HCT116 (cell line): ENCODE data around the gene PLCD1. TPM values are rescaled to one million over a fixed set of nuclear protein-coding genes. Genes with fewer than 3 reads are reported as not detected.

Experiments
- ATAC-seq: fragments of 200-7000 bp; cut with Tn5 transposase; 2 replicates; pipeline ENCODE4 v1.9.1; 2020; ENCODE audit warnings: mild to moderate bottlenecking, moderate library complexity
- BruUV-seq: library from RNA; stranded (reverse); fragments of 400-500 nt; replicated peaks from 2 replicates; lab custom pipeline; 2021; lab: Mats Ljungman, UMichigan
- CTCF ChIA-PET: fragments of 300-600 bp; sonication (Branson Sonifier 250); formaldehyde crosslinking; loops from one replicate; lab custom pipeline; 2021; ENCODE audit warnings: antibody characterized with exemption; lab: Charles Lee
- POLR2A ChIA-PET: fragments of 300-600, 350-600 bp; sonication (Branson Sonifier 250); formaldehyde crosslinking; loops from one replicate; lab custom pipeline; 2021; ENCODE audit warnings: antibody characterized with exemption; lab: Charles Lee
- RAD21 ChIA-PET, 2 experiments: fragments of 300-600 bp; sonication (Branson Sonifier 250); formaldehyde crosslinking; loops; one replicate each; lab custom pipeline; 2023; ENCODE audit warnings: low total read pairs in 2 of 2; ENCODE audit not compliant: uncharacterized antibody in 2 of 2, unreplicated experiment in 2 of 2, low non-redundant PET in 1 of 2; lab: Charles Lee
- DNase-seq: peaks from one replicate; pipeline ENCODE4 v3.0.0-alpha.2; 2010; ENCODE audit warnings: low read depth, low spot score
- H2AFZ ChIP-seq: fragments of 200-600 bp; shearing (Covaris generic), sonication (generic); 2 replicates; pipeline ENCODE4 v1.6.1; 2017; ENCODE audit warnings: low read depth, mixed run types, mixed read lengths, antibody characterized with exemption, low read length; ENCODE audit not compliant: poor library complexity, severe bottlenecking
- H3K27ac ChIP-seq: 2 replicates; pipeline ENCODE4 v1.5.1; 2012; ENCODE audit warnings: low read depth, low read length
- H3K27me3 ChIP-seq: fragments of 200-600 bp; sonication (generic); 2 replicates; pipeline ENCODE4 v1.6.1; 2016; ENCODE audit warnings: mixed run types, low read length, mixed read lengths; ENCODE audit not compliant: insufficient read depth
- H3K36me3 ChIP-seq, 2 experiments: fragments of 200-500 bp in 1 of 2; fragments of 200-600 bp in 1 of 2; sonication (Bioruptor generic) in 1 of 2; sonication (generic) in 1 of 2; 2 replicates each; pipeline versions ENCODE4 v1.5.1 to v1.6.1; 2014 to 2016; ENCODE audit warnings: low read length in 2 of 2, inconsistent platforms in 1 of 2, mixed read lengths in 1 of 2, mixed run types in 1 of 2; ENCODE audit not compliant: insufficient read depth in 2 of 2, control insufficient read depth in 1 of 2
- H3K4me1 ChIP-seq, 2 experiments: fragments of 200-600 bp in 1 of 2; sonication (generic) in 1 of 2; 2 replicates each; pipeline versions ENCODE4 v1.5.1 to v1.6.1; 2012 to 2017; ENCODE audit warnings: low read length in 2 of 2, inconsistent platforms in 1 of 2, mild to moderate bottlenecking in 1 of 2, mixed read lengths in 1 of 2, mixed run types in 1 of 2, moderate library complexity in 1 of 2; ENCODE audit not compliant: insufficient read depth in 2 of 2, control insufficient read depth in 1 of 2
- H3K4me2 ChIP-seq: fragments of 200-600 bp; sonication (generic); 2 replicates; pipeline ENCODE4 v1.6.1; 2017; ENCODE audit warnings: mixed run types, low read length, mixed read lengths
- H3K4me3 ChIP-seq, 2 experiments: fragments of 200-600 bp in 1 of 2; sonication (generic) in 1 of 2; replicated peaks in 1 of 2; 2 replicates each; pipeline ENCODE4 v1.5.1; 2011 to 2016; ENCODE audit warnings: low read length in 2 of 2, control low read depth in 1 of 2, low read depth in 1 of 2, mild to moderate bottlenecking in 1 of 2, mixed read lengths in 1 of 2, mixed run types in 1 of 2
- H3K79me2 ChIP-seq: fragments of 200-600 bp; sonication (generic); 2 replicates; pipeline ENCODE4 v1.6.1; 2017; ENCODE audit warnings: mild to moderate bottlenecking, mixed run types, low read length, moderate library complexity, mixed read lengths; ENCODE audit not compliant: insufficient read depth
- H3K9ac ChIP-seq: fragments of 200-600 bp; sonication (generic); 2 replicates; pipeline ENCODE4 v1.6.1; 2016; ENCODE audit warnings: low read length, mixed read lengths
- H3K9me2 ChIP-seq: fragments of 200-600 bp; sonication (generic), shearing (Covaris generic); 2 replicates; pipeline ENCODE4 v1.6.1; 2017; ENCODE audit warnings: mixed run types, mild to moderate bottlenecking, moderate library complexity; ENCODE audit not compliant: insufficient read depth
- H3K9me3 ChIP-seq, 2 experiments: fragments of 200-500 bp in 1 of 2; fragments of 200-600 bp in 1 of 2; sonication (Bioruptor generic) in 1 of 2; sonication (generic) in 1 of 2; 2 replicates each; pipeline ENCODE4 v1.6.1; 2014 to 2017; ENCODE audit warnings: low read length in 2 of 2, mixed read lengths in 2 of 2, inconsistent platforms in 1 of 2, low read depth in 1 of 2, mild to moderate bottlenecking in 1 of 2, mixed run types in 1 of 2, moderate library complexity in 1 of 2; ENCODE audit not compliant: control insufficient read depth in 1 of 2, insufficient read depth in 1 of 2
- H4K20me1 ChIP-seq: fragments of 200-600 bp; sonication (generic), shearing (Covaris generic); 2 replicates; pipeline ENCODE4 v1.6.1; 2017; ENCODE audit warnings: mixed run types, mild to moderate bottlenecking, moderate library complexity; ENCODE audit not compliant: insufficient read depth
- CBX3 ChIP-seq: IDR thresholded peaks from 2 replicates; pipeline ENCODE4 v1.6.1; 2012; ENCODE audit warnings: low read depth
- CEBPB ChIP-seq: IDR thresholded peaks from 2 replicates; pipeline ENCODE4 v1.6.1; 2012; ENCODE audit warnings: low read depth
- EGR1 ChIP-seq: IDR thresholded peaks from 2 replicates; pipeline ENCODE4 v1.6.1; 2012; ENCODE audit warnings: low read depth
- EZH2 ChIP-seq: fragments of 200-600 bp; sonication (generic); IDR thresholded peaks from 2 replicates; pipeline ENCODE4 v1.6.1; 2017; ENCODE audit warnings: antibody characterized with exemption, mixed run types
- EZH2phosphoT487 ChIP-seq: fragments of 200-600 bp; IDR thresholded peaks from 2 replicates; pipeline ENCODE4 v1.6.1; 2018; ENCODE audit warnings: antibody characterized with exemption, borderline replicate concordance
- JUND ChIP-seq: IDR thresholded peaks from 2 replicates; pipeline ENCODE4 v1.6.1; 2012
- POLR2A ChIP-seq: IDR thresholded peaks from 2 replicates; pipeline ENCODE4 v1.7.0; 2011; ENCODE audit warnings: borderline replicate concordance; ENCODE audit not compliant: insufficient read depth, insufficient read length; ENCODE audit errors: extremely low read depth
- RAD21 ChIP-seq: IDR thresholded peaks from 2 replicates; pipeline ENCODE4 v1.6.1; 2012; ENCODE audit warnings: low read depth, mild to moderate bottlenecking
- SIN3A ChIP-seq: IDR thresholded peaks from 2 replicates; pipeline ENCODE4 v1.6.1; 2012; ENCODE audit warnings: low read depth
- SP1 ChIP-seq: IDR thresholded peaks from 2 replicates; pipeline ENCODE4 v1.6.1; 2012; ENCODE audit warnings: low read depth
- SRF ChIP-seq: IDR thresholded peaks from 2 replicates; pipeline ENCODE4 v1.6.1; 2012; ENCODE audit warnings: low read depth
- YY1 ChIP-seq: IDR thresholded peaks from 2 replicates; pipeline ENCODE4 v1.6.1; 2011; ENCODE audit warnings: low read length, low read depth, moderate library complexity, mild to moderate bottlenecking; ENCODE audit not compliant: insufficient replicate concordance; ENCODE audit errors: extremely low read depth
- ZFX ChIP-seq: fragments of 450-650 bp; IDR thresholded peaks from 2 replicates; pipeline ENCODE4 v1.6.1; 2017
- ZNF274 ChIP-seq: fragments of 200-500 bp; sonication (Bioruptor generic); IDR thresholded peaks from 2 replicates; pipeline ENCODE4 v1.6.1; 2014; ENCODE audit warnings: mild to moderate bottlenecking, low read depth, low read length, inconsistent platforms
- intact Hi-C: fragments of 100-400 bp; cut with micrococcal nuclease; formaldehyde crosslinking; loops from 2 replicates; pipeline ENCODE4 v1.10.0; 2022
- total RNA-seq: library from RNA; stranded (reverse); gene quantifications from one replicate; pipeline ENCODE4 v1.2.1, GENCODE V29; 2021; ENCODE audit not compliant: unreplicated experiment
- TF ChIP-seq, protein P1 (sequence below): IDR thresholded peaks from 2 replicates; pipeline ENCODE4 v1.6.1; 2012; ENCODE audit warnings: low read depth
- TF ChIP-seq, protein P2 (sequence below): IDR thresholded peaks from 2 replicates; pipeline ENCODE4 v1.6.1; 2012

Gene PLCD1
- total RNA-seq, 1 experiment from 2014 or later: 15.9 TPM

DNA sequence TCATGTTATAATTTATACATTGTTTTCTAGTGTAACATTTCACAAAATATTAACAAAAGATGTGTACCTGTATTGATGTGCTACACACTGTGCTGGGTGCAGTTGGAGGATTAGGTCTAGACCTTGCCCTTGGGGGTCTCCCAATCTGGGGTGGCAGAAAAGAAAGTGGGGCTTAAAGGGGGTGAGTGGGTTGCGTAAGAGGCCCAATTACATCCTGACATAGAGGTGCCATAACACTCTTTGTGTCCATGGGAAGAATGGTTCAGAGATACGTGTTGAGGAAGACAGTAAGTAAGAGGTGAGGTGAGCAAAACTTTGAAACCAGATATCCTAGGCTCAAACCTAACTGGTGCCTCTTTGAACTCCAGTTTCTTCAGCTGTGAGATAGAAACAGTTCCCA, 40.6 kb upstream of the PLCD1 start (continued):
- TF ChIP-seq ZFX (no peak), JUND (no peak), SIN3A (no peak), EZH2 (no peak), EZH2phosphoT487 (no peak), YY1 (no peak)
- TF ChIP-seq, protein P1, sequence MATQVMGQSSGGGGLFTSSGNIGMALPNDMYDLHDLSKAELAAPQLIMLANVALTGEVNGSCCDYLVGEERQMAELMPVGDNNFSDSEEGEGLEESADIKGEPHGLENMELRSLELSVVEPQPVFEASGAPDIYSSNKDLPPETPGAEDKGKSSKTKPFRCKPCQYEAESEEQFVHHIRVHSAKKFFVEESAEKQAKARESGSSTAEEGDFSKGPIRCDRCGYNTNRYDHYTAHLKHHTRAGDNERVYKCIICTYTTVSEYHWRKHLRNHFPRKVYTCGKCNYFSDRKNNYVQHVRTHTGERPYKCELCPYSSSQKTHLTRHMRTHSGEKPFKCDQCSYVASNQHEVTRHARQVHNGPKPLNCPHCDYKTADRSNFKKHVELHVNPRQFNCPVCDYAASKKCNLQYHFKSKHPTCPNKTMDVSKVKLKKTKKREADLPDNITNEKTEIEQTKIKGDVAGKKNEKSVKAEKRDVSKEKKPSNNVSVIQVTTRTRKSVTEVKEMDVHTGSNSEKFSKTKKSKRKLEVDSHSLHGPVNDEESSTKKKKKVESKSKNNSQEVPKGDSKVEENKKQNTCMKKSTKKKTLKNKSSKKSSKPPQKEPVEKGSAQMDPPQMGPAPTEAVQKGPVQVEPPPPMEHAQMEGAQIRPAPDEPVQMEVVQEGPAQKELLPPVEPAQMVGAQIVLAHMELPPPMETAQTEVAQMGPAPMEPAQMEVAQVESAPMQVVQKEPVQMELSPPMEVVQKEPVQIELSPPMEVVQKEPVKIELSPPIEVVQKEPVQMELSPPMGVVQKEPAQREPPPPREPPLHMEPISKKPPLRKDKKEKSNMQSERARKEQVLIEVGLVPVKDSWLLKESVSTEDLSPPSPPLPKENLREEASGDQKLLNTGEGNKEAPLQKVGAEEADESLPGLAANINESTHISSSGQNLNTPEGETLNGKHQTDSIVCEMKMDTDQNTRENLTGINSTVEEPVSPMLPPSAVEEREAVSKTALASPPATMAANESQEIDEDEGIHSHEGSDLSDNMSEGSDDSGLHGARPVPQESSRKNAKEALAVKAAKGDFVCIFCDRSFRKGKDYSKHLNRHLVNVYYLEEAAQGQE: no peak
- TF ChIP-seq, all 23 proteins: peak for 0

DNA sequence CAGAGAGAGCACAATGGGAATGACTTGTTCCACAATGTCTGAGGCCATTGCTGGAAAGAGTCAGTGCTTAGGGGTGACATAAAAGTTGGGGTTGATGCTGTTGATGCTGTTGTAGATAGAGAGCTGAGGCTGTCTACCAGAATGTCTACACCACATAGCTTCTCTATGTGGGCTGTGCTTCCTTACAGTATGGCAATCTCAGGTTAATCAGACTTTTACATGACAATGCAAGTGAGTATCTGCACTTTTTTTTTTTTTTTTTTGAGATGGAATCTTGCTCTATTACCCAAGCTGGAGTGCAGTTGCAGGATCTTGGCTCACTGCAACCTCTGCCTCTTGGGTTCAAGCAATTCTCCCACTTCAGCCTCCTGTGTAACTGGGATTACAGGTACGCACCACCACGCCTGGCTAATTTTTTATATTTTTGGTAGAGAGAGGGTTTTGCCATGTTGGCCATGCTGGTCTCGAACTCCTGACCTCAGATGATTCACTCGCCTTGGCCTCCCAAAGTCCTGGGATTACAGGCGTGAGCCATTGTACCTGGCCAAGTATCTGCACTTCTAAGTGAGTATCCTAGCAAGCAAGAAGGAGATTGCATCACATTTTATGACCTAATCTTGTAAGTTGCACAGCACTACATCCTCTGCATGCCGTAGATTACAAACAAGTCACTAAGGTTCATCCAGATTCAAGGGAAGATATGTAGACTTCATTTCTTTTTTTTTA, 38.2 kb upstream of the PLCD1 start:
- no peak overlapping the region for H3K9ac ChIP-seq
- no peaks in the 10 kb centered on the region for H4K20me1 ChIP-seq
- CTCF ChIA-PET: no interaction called here
- no peaks in the 10 kb centered on the region for H3K9me2 ChIP-seq
- H2AFZ ChIP-seq: no peak overlapping the region
- H3K4me2 ChIP-seq: no peak overlapping the region
- H3K9me3 ChIP-seq: no peaks in the 10 kb centered on the region
- H3K27ac ChIP-seq: no peak overlapping the region
- no peaks in the 10 kb centered on the region for H3K27me3 ChIP-seq
- H3K4me1 ChIP-seq: no peaks in the 10 kb centered on the region
- DNase-seq (no peak), ATAC-seq (no peak)
- H3K36me3 ChIP-seq: no peaks in the 10 kb centered on the region
- H3K79me2 ChIP-seq: no peaks in the 10 kb centered on the region
- BruUV-seq: TSS peak; percentile 96
- intact Hi-C loops: no loop called here
- POLR2A ChIA-PET: no interaction called here
- RAD21 ChIA-PET: no interaction called here
- no peak overlapping the region for H3K4me3 ChIP-seq
- TF ChIP-seq, protein P1: no peak
- TF ChIP-seq, protein P2, sequence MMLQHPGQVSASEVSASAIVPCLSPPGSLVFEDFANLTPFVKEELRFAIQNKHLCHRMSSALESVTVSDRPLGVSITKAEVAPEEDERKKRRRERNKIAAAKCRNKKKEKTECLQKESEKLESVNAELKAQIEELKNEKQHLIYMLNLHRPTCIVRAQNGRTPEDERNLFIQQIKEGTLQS: no peak
- no peak for TF ChIP-seq POLR2A
- no peak for TF ChIP-seq EGR1
- no peak for TF ChIP-seq YY1
- TF ChIP-seq EZH2: no peak
- no peak for TF ChIP-seq CEBPB
- TF ChIP-seq CBX3: no peak
- no peak for TF ChIP-seq SIN3A
- TF ChIP-seq JUND: no peak
- TF ChIP-seq SP1: no peak
- TF ChIP-seq ZNF274: no peak
- no peak for TF ChIP-seq RAD21
- no peak for TF ChIP-seq SRF
